OCI-LY7 (cell line): Measurements from ENCODE around the gene MAN2B1. TPM values are rescaled to one million over a fixed set of nuclear protein-coding genes. Genes with fewer than 3 reads are reported as not detected.

Experiments used
- BruUV-seq: library from RNA; stranded (reverse); fragments of 400-500 nt; replicated peaks from 2 replicates; lab custom pipeline; 2021; lab: Mats Ljungman, UMichigan
- CTCF ChIA-PET: fragments of 300-600 bp; sonication (Branson Sonifier 250); formaldehyde crosslinking; loops from one replicate; lab custom pipeline; 2022; ENCODE audit warnings: antibody characterized with exemption; ENCODE audit not compliant: unreplicated experiment; lab: Charles Lee
- POLR2A ChIA-PET: fragments of 300-600 bp; sonication (Branson Sonifier 250); formaldehyde crosslinking; loops from one replicate; lab custom pipeline; 2022; ENCODE audit warnings: antibody characterized with exemption; lab: Charles Lee
- DNase-seq: peaks from one replicate; pipeline ENCODE4 v3.0.0-alpha.2; 2015; ENCODE audit warnings: low spot score
- H2AFZ ChIP-seq: fragments of 200-600 bp; sonication (generic), shearing (Covaris generic); 2 replicates; pipeline ENCODE4 v1.6.1; 2014; ENCODE audit warnings: mild to moderate bottlenecking, antibody characterized with exemption, low read length, moderate library complexity
- H3K27ac ChIP-seq: fragments of 200-600 bp; sonication (generic); 2 replicates; pipeline ENCODE4 v1.5.1; 2014; ENCODE audit warnings: mixed run types, low read depth, mild to moderate bottlenecking, moderate library complexity, low read length, inconsistent platforms; ENCODE audit not compliant: poor library complexity, severe bottlenecking
- H3K36me3 ChIP-seq: fragments of 200-600 bp; sonication (generic); 2 replicates; pipeline ENCODE4 v1.6.1; 2014; ENCODE audit warnings: mild to moderate bottlenecking, antibody characterized with exemption, low read length, moderate library complexity, mixed read lengths; ENCODE audit not compliant: insufficient read depth
- H3K4me1 ChIP-seq: fragments of 200-600 bp; sonication (generic); 2 replicates; pipeline ENCODE4 v1.5.1; 2014; ENCODE audit warnings: mild to moderate bottlenecking, low read length; ENCODE audit not compliant: insufficient read depth, poor library complexity, severe bottlenecking
- H3K4me2 ChIP-seq: fragments of 200-600 bp; sonication (generic); 2 replicates; pipeline ENCODE4 v1.6.1; 2014; ENCODE audit warnings: mild to moderate bottlenecking, low read length
- H3K4me3 ChIP-seq: fragments of 200-600 bp; sonication (generic); 2 replicates; pipeline ENCODE4 v1.5.1; 2014; ENCODE audit warnings: mild to moderate bottlenecking, low read depth, low read length; ENCODE audit not compliant: poor library complexity, severe bottlenecking
- H3K79me2 ChIP-seq: fragments of 200-600 bp; sonication (generic); 2 replicates; pipeline ENCODE4 v1.6.1; 2016; ENCODE audit warnings: low read depth, mild to moderate bottlenecking, low read length, moderate library complexity, mixed read lengths; ENCODE audit not compliant: insufficient read depth
- H3K9me2 ChIP-seq: fragments of 200-600 bp; sonication (generic); 2 replicates; pipeline ENCODE4 v1.6.1; 2016; ENCODE audit warnings: mild to moderate bottlenecking, low read length, mixed read lengths; ENCODE audit not compliant: insufficient read depth
- H3K9me3 ChIP-seq: fragments of 200-600 bp; sonication (generic); 2 replicates; pipeline ENCODE4 v1.6.1; 2014; ENCODE audit warnings: mild to moderate bottlenecking, mixed run types, low read length, mixed read lengths
- H4K20me1 ChIP-seq: fragments of 200-600 bp; sonication (generic); 2 replicates; pipeline ENCODE4 v1.6.1; 2014; ENCODE audit warnings: mild to moderate bottlenecking, antibody characterized with exemption, low read length, moderate library complexity, mixed read lengths; ENCODE audit not compliant: insufficient read depth
- EZH2phosphoT487 ChIP-seq: fragments of 200-600 bp; sonication (generic); IDR thresholded peaks from 2 replicates; pipeline ENCODE4 v1.6.1; 2018; ENCODE audit warnings: low read depth, borderline replicate concordance, mild to moderate bottlenecking, mixed run types, antibody characterized with exemption, low read length, moderate library complexity, mixed read lengths
- intact Hi-C: fragments of 100-400 bp; cut with micrococcal nuclease; formaldehyde crosslinking; loops from one replicate; pipeline ENCODE4 v1.10.0; 2022; ENCODE audit not compliant: unreplicated experiment
- total RNA-seq, 2 experiments: library from RNA; depleted of rRNA in 1 of 2; stranded (reverse); fragments of >200 nt in 1 of 2; shearing (Covaris generic) in 1 of 2; gene quantifications; 2 replicates each; pipeline ENCODE4 v1.2.3, GENCODE V29; 2014 to 2022
- TF ChIP-seq, protein P1 (sequence below): fragments of 200-600 bp; sonication (generic); conservative IDR thresholded peaks from 2 replicates; pipeline ENCODE4 v1.5.1; 2014; ENCODE audit warnings: mild to moderate bottlenecking, antibody characterized with exemption, low read length, moderate library complexity, mixed read lengths

The MAN2B1 gene
- total RNA-seq, 2 experiments from 2014 or later, result 29.1 to 88.7 TPM

- peaks cover 99% of the 10 kb centered on the region for H3K36me3 ChIP-seq
- CTCF ChIA-PET, result no interaction called here
- BruUV-seq, result no TSS peak
Observed at GRCh38 chr19:12705654-12706331, 39.3 kb upstream of the MAN2B1 start.

GRCh38 chr19:12705169-12705568, 38.6 kb upstream of the MAN2B1 start:
- H4K20me1 ChIP-seq, result no peaks in the 10 kb centered on the region
- DNase-seq, result no peak
- H3K27ac ChIP-seq, result no peak overlapping the region
- no peaks in the 10 kb centered on the region for H3K9me3 ChIP-seq
- no peaks in the 10 kb centered on the region for H3K9me2 ChIP-seq
- intact Hi-C loops, result no loop called here
- H3K4me3 ChIP-seq, result no peak overlapping the region
- H3K4me1 ChIP-seq, result no peaks in the 10 kb centered on the region
- H3K36me3 ChIP-seq, result peaks cover 98% of the 10 kb centered on the region
- no peak overlapping the region for H2AFZ ChIP-seq
- no peaks in the 10 kb centered on the region for H3K79me2 ChIP-seq
- H3K4me2 ChIP-seq, result no peak overlapping the region
- BruUV-seq, result no TSS peak
- POLR2A ChIA-PET, result no interaction called here
- CTCF ChIA-PET, result no interaction called here
- TF ChIP-seq EZH2phosphoT487, result no peak
- TF ChIP-seq, protein P1, sequence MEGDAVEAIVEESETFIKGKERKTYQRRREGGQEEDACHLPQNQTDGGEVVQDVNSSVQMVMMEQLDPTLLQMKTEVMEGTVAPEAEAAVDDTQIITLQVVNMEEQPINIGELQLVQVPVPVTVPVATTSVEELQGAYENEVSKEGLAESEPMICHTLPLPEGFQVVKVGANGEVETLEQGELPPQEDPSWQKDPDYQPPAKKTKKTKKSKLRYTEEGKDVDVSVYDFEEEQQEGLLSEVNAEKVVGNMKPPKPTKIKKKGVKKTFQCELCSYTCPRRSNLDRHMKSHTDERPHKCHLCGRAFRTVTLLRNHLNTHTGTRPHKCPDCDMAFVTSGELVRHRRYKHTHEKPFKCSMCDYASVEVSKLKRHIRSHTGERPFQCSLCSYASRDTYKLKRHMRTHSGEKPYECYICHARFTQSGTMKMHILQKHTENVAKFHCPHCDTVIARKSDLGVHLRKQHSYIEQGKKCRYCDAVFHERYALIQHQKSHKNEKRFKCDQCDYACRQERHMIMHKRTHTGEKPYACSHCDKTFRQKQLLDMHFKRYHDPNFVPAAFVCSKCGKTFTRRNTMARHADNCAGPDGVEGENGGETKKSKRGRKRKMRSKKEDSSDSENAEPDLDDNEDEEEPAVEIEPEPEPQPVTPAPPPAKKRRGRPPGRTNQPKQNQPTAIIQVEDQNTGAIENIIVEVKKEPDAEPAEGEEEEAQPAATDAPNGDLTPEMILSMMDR, result no peak

More at GRCh38 chr19:12705654-12706331, 39.3 kb upstream of the MAN2B1 start:
- Histone ChIP-seq H3K4me1 (no peaks in the 10 kb centered on the region), H3K4me2 (no peak overlapping the region), H3K4me3 (no peak overlapping the region), H2AFZ (no peak overlapping the region), H4K20me1 (no peaks in the 10 kb centered on the region), H3K79me2 (no peaks in the 10 kb centered on the region), H3K9me3 (no peaks in the 10 kb centered on the region), H3K9me2 (no peaks in the 10 kb centered on the region), H3K27ac (no peak overlapping the region)
- POLR2A ChIA-PET, result no interaction called here
- no peak for DNase-seq
- intact Hi-C loops, result no loop called here
- no peak for TF ChIP-seq EZH2phosphoT487
- TF ChIP-seq, protein P1, result no peak

- no peaks in the 10 kb centered on the region for H4K20me1 ChIP-seq
- no peak overlapping the region for H2AFZ ChIP-seq
- CTCF ChIA-PET, result interaction anchor here (0.5 to 0.6 kb wide), 3 partner anchors 15 to 352 kb away, joined by 3 read pairs; no protein-coding TSS in a partner anchor
- H3K9me2 ChIP-seq, result no peaks in the 10 kb centered on the region
- no peaks in the 10 kb centered on the region for H3K4me1 ChIP-seq
- BruUV-seq, result no TSS peak
- TF ChIP-seq, protein P1, result no peak
- no peak for TF ChIP-seq EZH2phosphoT487
- POLR2A ChIA-PET, result no interaction called here
- H3K4me2 ChIP-seq, result no peak overlapping the region
- no peak overlapping the region for H3K27ac ChIP-seq
- DNase-seq, result peak; percentile 83
- H3K36me3 ChIP-seq, result peaks cover 96% of the 10 kb centered on the region
- H3K79me2 ChIP-seq, result no peaks in the 10 kb centered on the region
- no peaks in the 10 kb centered on the region for H3K9me3 ChIP-seq
- no peak overlapping the region for H3K4me3 ChIP-seq
- intact Hi-C loops, result no loop called here
Observed at GRCh38 chr19:12703046-12703445, 36.5 kb upstream of the MAN2B1 start.
